IPS DF 6.9 (cell line): ENCODE results near the gene KCNQ1.

Source experiments
- DNase-seq: peaks from one replicate; pipeline ENCODE4 v3.0.0-alpha.2; 2013; ENCODE audit warnings: low read depth, low spot score
- H3K27ac ChIP-seq: one replicate; pipeline ENCODE4 v1.5.1; 2013; ENCODE audit warnings: low read length, control low read depth
- H3K27me3 ChIP-seq: 2 replicates; pipeline ENCODE4 v1.6.1; 2013; ENCODE audit warnings: mild to moderate bottlenecking, low read length; ENCODE audit not compliant: control insufficient read depth, insufficient read depth
- H3K36me3 ChIP-seq: 2 replicates; pipeline ENCODE4 v1.6.1; 2013; ENCODE audit warnings: low read length; ENCODE audit not compliant: control insufficient read depth, insufficient read depth
- H3K4me1 ChIP-seq: 2 replicates; pipeline ENCODE4 v1.6.1; 2013; ENCODE audit warnings: low read length; ENCODE audit not compliant: control insufficient read depth, insufficient read depth
- H3K4me3 ChIP-seq: 2 replicates; pipeline ENCODE4 v1.5.1; 2013; ENCODE audit warnings: mild to moderate bottlenecking, low read length
- H3K9me3 ChIP-seq: 2 replicates; pipeline ENCODE4 v1.6.1; 2013; ENCODE audit warnings: low read length, inconsistent platforms; ENCODE audit not compliant: control insufficient read depth, insufficient read depth
- WGBS: extraction: QIAGEN DNeasy Blood & Tissue Kit; methylation state at CpG from one replicate; pipeline ENCODE4 v1.1.7; 2013; ENCODE audit warnings: mixed read lengths, missing lambda C conversion rate; ENCODE audit not compliant: insufficient read length, insufficient coverage; 5-methylcytosine and 5-hydroxymethylcytosine counted together

Gene KCNQ1

GRCh38 chr11:2830030-2830812, 385.4 kb downstream of the KCNQ1 start:
- Histone ChIP-seq H3K4me3 (no peak overlapping the region), H3K9me3 (no peaks in the 10 kb centered on the region), H3K4me1 (peaks cover 6% of the 10 kb centered on the region), H3K27ac (no peak overlapping the region), H3K27me3 (0 out of 2 replicates have a peak, but pooled peaks cover 2% of the 10 kb centered on the region), H3K36me3 (no peaks in the 10 kb centered on the region)
- DNase-seq, result no peak
- WGBS, result no CpG with 5 or more reads among the region's 8 CpGs

GRCh38 chr11:2830886-2831285, 386.1 kb downstream of the KCNQ1 start:
- no peak for DNase-seq
- H3K4me3 ChIP-seq, result no peak overlapping the region
- 0 out of 2 replicates have a peak, but pooled peaks cover 2% of the 10 kb centered on the region for H3K27me3 ChIP-seq
- H3K9me3 ChIP-seq, result no peaks in the 10 kb centered on the region
- H3K4me1 ChIP-seq, result peaks cover 6% of the 10 kb centered on the region
- no peaks in the 10 kb centered on the region for H3K36me3 ChIP-seq
- no peak overlapping the region for H3K27ac ChIP-seq
- no CpG with 5 or more reads among the region's 8 CpGs for WGBS

- no peak for DNase-seq
- Histone ChIP-seq H3K36me3 (no peaks in the 10 kb centered on the region), H3K4me1 (peaks cover 3% of the 10 kb centered on the region; the same call in 1 of the 2 replicates), H3K4me3 (no peak overlapping the region), H3K27me3 (0 out of 2 replicates have a peak, but pooled peaks cover 2% of the 10 kb centered on the region), H3K27ac (no peak overlapping the region), H3K9me3 (no peaks in the 10 kb centered on the region)
- no CpG with 5 or more reads among the region's 14 CpGs for WGBS
These were observed 387.1 kb downstream of the KCNQ1 start for GRCh38 chr11:2831781-2832532.

GRCh38 chr11:2832533-2833020, 387.8 kb downstream of the KCNQ1 start:
- WGBS, result no CpG with 5 or more reads among the region's 8 CpGs

GRCh38 chr11:2833051-2833715, 388.4 kb downstream of the KCNQ1 start:
- Histone ChIP-seq H3K9me3 (no peaks in the 10 kb centered on the region), H3K27ac (no peak overlapping the region), H3K36me3 (no peaks in the 10 kb centered on the region), H3K27me3 (0 out of 2 replicates have a peak, but pooled peaks cover 2% of the 10 kb centered on the region), H3K4me3 (no peak overlapping the region), H3K4me1 (peaks cover 6% of the 10 kb centered on the region; the same call in 1 of the 2 replicates)
- no peak for DNase-seq
- no CpG with 5 or more reads among the region's 14 CpGs for WGBS

More at GRCh38 chr11:2832533-2833020, 387.8 kb downstream of the KCNQ1 start:
- no peaks in the 10 kb centered on the region for H3K9me3 ChIP-seq
- 0 out of 2 replicates have a peak, but pooled peaks cover 2% of the 10 kb centered on the region for H3K27me3 ChIP-seq
- no peak overlapping the region for H3K27ac ChIP-seq
- no peaks in the 10 kb centered on the region for H3K36me3 ChIP-seq
- no peak overlapping the region for H3K4me3 ChIP-seq
- H3K4me1 ChIP-seq, result peaks cover 6% of the 10 kb centered on the region; the same call in 1 of the 2 replicates
- DNase-seq, result no peak

- H3K27me3 ChIP-seq, result 0 out of 2 replicates have a peak, but pooled peaks cover 2% of the 10 kb centered on the region
- WGBS, result no CpG with 5 or more reads among the region's 19 CpGs
- H3K4me1 ChIP-seq, result peaks cover 6% of the 10 kb centered on the region; the same call in 1 of the 2 replicates
- no peak overlapping the region for H3K4me3 ChIP-seq
- H3K27ac ChIP-seq, result no peak overlapping the region
- DNase-seq, result no peak
- H3K36me3 ChIP-seq, result no peaks in the 10 kb centered on the region
- H3K9me3 ChIP-seq, result no peaks in the 10 kb centered on the region
These were observed 389.1 kb downstream of the KCNQ1 start for GRCh38 chr11:2833716-2834502.

- no CpG with 5 or more reads among the region's 16 CpGs for WGBS
- H3K27me3 ChIP-seq, result 0 out of 2 replicates have a peak, but pooled peaks cover 2% of the 10 kb centered on the region
- H3K9me3 ChIP-seq, result no peaks in the 10 kb centered on the region
- H3K36me3 ChIP-seq, result no peaks in the 10 kb centered on the region
- no peak for DNase-seq
- peaks cover 6% of the 10 kb centered on the region; the same call in 1 of the 2 replicates for H3K4me1 ChIP-seq
- H3K27ac ChIP-seq, result no peak overlapping the region
- no peak overlapping the region for H3K4me3 ChIP-seq
These were observed 389.9 kb downstream of the KCNQ1 start for GRCh38 chr11:2834503-2835273.

- Histone ChIP-seq H3K4me1 (peaks cover 6% of the 10 kb centered on the region; the same call in 1 of the 2 replicates), H3K27me3 (0 out of 2 replicates have a peak, but pooled peaks cover 2% of the 10 kb centered on the region), H3K9me3 (no peaks in the 10 kb centered on the region), H3K4me3 (no peak overlapping the region), H3K27ac (no peak overlapping the region), H3K36me3 (no peaks in the 10 kb centered on the region)
- no CpG with 5 or more reads among the region's 6 CpGs for WGBS
- no peak for DNase-seq
These were observed 390.5 kb downstream of the KCNQ1 start for GRCh38 chr11:2835296-2835695.

GRCh38 chr11:2835751-2836150, 390.9 kb downstream of the KCNQ1 start:
- Histone ChIP-seq H3K4me1 (peaks cover 6% of the 10 kb centered on the region; the same call in 1 of the 2 replicates), H3K4me3 (no peak overlapping the region), H3K27me3 (0 out of 2 replicates have a peak, but pooled peaks cover 2% of the 10 kb centered on the region), H3K36me3 (no peaks in the 10 kb centered on the region), H3K27ac (no peak overlapping the region), H3K9me3 (no peaks in the 10 kb centered on the region)
- no peak for DNase-seq
- no CpG with 5 or more reads among the region's 17 CpGs for WGBS
